Measurements from ENCODE around the gene PLA2G4B. TPM values are rescaled to one million over a fixed set of nuclear protein-coding genes. Genes with fewer than 3 reads are reported as not detected.

PLA2G4B gene
- total RNA-seq, 1 experiment from 2014 or later: 2.2 TPM

DNA sequence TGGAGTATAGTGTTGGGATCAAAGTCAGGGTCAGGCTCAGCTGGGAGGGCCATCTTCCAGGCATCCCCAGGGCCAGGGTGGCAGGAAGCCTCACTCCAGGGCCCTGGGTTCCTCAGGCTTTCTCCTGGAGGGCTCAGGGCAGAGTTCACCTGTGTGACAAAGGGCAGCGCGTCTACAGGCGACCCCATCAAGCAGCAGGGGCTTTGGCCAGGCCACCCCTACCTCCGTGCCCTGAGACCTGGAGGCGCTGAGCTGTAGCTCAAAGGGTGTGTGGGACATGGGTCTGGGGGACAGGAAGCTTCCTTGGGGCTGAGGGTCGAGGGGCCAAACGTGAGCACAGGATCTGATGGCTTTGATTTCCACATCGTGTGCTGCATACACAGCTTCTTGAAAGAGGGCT, 42.4 kb downstream of the PLA2G4B start:
- no peaks in the 10 kb centered on the region for H3K4me1 ChIP-seq (replicated peaks)
- H3K4me3 ChIP-seq: no peak overlapping the region
- no peaks in the 10 kb centered on the region for H3K36me3 ChIP-seq
- no peak for DNase-seq (ENCODE audit: low read depth in 1 of 2, low spot score in 2 of 2)
- H3K27me3 ChIP-seq (replicated peaks): no peaks in the 10 kb centered on the region
- H3K27ac ChIP-seq: no peak overlapping the region
- H3K9me3 ChIP-seq (replicated peaks): no peaks in the 10 kb centered on the region

DNA sequence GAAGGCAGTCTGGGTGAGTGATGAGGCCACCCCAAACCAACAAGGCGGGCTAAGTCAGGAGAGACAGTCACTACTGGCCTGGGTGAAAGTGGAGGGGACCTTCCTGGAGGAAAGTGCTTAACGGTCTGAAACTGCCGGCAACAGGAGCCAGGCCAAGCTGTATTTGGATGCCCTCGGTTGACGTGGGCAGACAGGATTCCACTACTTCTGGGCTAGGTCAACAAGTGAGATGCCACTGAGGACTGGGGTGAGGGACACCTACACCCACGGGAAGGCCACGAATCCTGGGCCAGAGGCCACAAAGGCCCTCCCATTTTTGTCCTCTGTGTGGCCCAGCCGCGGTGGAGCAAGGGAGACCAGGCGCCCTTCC, 42.9 kb downstream of the PLA2G4B start:
- H3K4me3 ChIP-seq: no peak overlapping the region
- H3K4me1 ChIP-seq (replicated peaks): no peaks in the 10 kb centered on the region
- H3K9me3 ChIP-seq (replicated peaks): no peaks in the 10 kb centered on the region
- no peak for DNase-seq (ENCODE audit: low read depth in 1 of 2, low spot score in 2 of 2)
- no peaks in the 10 kb centered on the region for H3K27me3 ChIP-seq (replicated peaks)
- H3K36me3 ChIP-seq: no peaks in the 10 kb centered on the region
- H3K27ac ChIP-seq: no peak overlapping the region

DNA sequence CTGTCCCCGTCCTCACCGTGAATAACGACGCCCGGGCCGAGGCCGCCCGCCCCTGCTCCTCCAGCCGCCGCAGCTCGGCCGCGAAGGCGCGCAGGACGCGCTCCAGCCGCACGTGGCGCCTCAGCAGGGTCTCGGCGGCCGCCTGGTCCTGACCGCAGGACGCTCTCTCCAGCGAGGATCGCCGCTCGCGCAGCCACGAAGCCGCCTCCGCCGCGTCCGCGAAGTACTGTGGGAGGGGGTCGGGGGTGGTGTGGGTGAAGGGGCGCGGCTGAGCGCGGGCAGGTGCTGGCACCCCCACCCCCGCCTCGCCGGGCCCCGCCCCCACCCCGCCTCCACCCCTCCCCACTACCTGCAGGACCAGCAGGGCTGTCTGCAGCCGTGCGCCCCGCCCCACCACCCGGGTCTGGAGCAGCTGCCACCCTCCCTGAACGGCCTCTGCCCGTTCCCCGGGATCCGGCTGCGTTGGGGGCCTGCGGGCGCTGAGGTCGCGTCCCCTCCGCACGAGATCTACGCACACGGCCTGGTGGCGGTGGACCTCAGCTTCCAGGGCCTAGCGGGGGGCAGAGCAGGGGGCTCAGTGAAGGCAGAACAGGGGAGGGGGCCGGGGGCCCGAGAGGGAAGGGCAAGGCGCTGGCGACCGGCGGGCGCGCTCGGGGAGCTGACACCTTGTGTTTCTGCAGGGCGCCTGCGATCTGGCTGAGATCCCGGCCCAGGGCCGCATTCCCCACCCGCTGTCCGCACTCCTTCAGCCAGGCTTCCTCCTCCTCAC, 43.5 kb downstream of the PLA2G4B start:
- H3K27ac ChIP-seq: no peak overlapping the region
- H3K36me3 ChIP-seq: no peaks in the 10 kb centered on the region
- no peaks in the 10 kb centered on the region for H3K27me3 ChIP-seq (replicated peaks)
- H3K4me3 ChIP-seq: no peak overlapping the region
- H3K9me3 ChIP-seq (replicated peaks): no peaks in the 10 kb centered on the region
- DNase-seq (ENCODE audit: low read depth in 1 of 2, low spot score in 2 of 2): no peak
- no peaks in the 10 kb centered on the region for H3K4me1 ChIP-seq (replicated peaks)

DNA sequence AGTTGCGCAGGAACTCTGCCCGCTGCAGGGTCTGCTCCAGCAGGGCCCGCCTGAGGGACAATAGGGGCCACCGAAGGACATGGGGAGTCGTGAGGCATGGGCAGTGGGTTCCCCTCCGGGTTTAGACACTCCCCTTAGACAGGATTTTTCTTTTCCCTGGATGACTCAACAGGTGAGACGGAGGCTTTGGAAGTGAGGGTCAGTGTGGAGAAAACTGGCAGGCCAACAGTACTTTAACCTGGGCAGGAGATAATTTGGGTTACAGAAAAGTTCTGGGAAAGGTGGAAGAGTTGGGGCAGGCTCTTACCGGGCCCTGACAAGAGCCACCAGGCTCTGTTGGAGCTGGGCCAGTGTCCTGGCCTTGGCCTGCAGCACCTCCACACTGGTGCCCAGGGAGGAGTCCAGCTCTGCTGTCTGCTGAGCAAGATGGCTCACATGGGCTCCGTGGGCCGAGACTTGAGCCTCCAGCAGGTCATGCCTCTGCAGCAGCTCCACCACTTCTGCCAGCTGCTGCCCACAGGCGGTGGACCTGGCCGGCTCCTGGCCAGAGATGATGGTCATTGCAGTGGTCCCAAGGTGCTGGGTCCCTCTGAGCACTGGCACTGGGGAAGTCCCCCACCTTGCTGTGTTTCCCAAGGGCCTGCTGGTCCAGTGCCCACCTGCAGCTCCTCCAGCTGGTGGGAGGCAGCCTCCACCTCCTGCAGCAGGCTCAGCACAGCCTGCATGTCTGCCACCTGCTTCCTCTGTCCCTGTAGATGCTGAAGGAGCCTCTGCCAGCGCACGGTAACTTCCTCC, 44.2 kb downstream of the PLA2G4B start:
- DNase-seq (ENCODE audit: low read depth in 1 of 2, low spot score in 2 of 2): no peak
- Histone ChIP-seq H3K27ac (no peak overlapping the region), H3K4me3 (no peak overlapping the region), H3K9me3 (replicated peaks) (no peaks in the 10 kb centered on the region), H3K4me1 (replicated peaks) (no peaks in the 10 kb centered on the region), H3K36me3 (no peaks in the 10 kb centered on the region), H3K27me3 (replicated peaks) (no peaks in the 10 kb centered on the region)

DNA sequence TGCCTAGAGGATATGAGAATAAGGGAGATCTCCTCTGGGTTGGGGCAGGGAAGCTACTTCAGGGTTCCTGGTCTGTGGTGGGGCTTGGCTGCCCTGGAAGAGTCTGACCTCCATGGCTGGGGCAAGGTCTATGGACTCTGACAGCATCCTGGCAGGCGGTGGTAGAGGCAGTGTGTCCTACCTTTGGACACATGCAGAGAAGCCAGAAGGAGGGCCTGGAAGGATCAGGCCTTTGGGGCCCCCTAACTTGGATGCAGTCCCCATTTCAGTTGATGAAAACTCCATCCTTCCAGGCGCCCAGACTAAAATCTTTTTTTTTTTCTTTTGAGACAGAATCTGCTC, 44.8 kb downstream of the PLA2G4B start:
- Histone ChIP-seq H3K4me3 (no peak overlapping the region), H3K36me3 (no peaks in the 10 kb centered on the region), H3K27ac (no peak overlapping the region), H3K27me3 (replicated peaks) (no peaks in the 10 kb centered on the region), H3K9me3 (replicated peaks) (no peaks in the 10 kb centered on the region), H3K4me1 (replicated peaks) (no peaks in the 10 kb centered on the region)
- DNase-seq (ENCODE audit: low read depth in 1 of 2, low spot score in 2 of 2): no peak

DNA sequence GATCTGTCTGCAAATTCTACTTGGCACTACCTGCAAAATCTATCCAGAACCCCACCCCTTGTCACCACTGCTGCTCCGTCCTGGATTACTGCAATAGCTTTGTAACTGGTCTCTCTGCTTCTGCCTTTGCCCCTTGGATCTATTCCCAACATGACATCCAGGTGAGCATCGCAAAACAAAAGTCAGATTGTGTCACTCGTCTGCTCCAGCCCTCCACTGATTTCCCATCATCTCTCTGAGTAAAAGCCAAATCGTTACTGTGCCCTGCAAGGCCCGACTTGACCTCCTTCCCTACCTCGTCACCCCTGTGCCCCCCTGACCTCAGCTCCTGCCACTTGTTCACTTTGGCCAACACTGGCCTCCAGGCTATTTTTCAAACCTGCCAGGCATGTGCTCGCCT, 45.8 kb downstream of the PLA2G4B start:
- Histone ChIP-seq H3K27me3 (replicated peaks) (no peaks in the 10 kb centered on the region), H3K36me3 (no peaks in the 10 kb centered on the region), H3K4me3 (no peak overlapping the region), H3K4me1 (replicated peaks) (no peaks in the 10 kb centered on the region), H3K27ac (no peak overlapping the region), H3K9me3 (replicated peaks) (no peaks in the 10 kb centered on the region)
- DNase-seq (ENCODE audit: low read depth in 1 of 2, low spot score in 2 of 2): no peak

DNA sequence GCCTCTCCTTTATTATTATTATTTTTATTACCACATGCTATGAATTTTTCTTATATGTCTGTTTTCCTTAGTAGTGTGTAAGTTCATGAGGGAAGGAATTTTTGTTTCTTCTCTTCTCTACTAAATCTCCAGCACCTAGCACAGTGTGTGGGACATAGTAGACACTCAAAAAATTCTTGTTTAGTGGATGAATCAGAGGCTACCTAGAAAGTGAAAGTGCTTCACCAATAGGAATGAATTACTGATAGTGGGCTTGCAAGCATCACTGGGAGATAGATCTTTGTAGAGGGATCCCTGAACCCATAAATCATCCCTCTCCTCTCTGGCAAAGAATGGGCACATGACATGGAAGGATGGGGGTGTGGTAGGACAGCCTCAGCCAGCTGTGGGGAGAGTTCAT, 46.7 kb downstream of the PLA2G4B start:
- Histone ChIP-seq H3K27me3 (replicated peaks) (no peaks in the 10 kb centered on the region), H3K4me1 (replicated peaks) (no peaks in the 10 kb centered on the region), H3K4me3 (no peak overlapping the region), H3K9me3 (replicated peaks) (no peaks in the 10 kb centered on the region), H3K36me3 (no peaks in the 10 kb centered on the region), H3K27ac (no peak overlapping the region)
- no peak for DNase-seq (ENCODE audit: low read depth in 1 of 2, low spot score in 2 of 2)

DNA sequence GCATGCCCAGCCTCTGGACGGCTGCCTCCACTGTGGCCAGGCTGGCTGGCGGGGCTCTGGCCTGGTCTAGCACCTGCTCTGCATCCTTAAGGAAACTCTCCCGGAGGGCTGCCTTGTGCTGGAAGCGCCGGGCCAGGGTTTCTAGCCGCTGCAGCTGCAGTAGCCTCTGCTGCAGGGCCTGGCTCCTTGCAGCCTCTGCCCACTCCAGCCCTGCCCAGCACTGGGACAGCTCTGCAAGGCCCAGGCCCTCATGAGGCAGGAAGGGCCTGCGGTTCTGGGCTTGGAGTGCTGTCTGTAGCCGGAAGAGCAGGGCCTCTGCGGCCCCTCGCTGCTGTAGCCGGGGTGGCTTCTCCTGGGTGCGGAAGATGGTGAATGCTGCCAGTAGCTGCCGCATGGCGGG, 47.2 kb downstream of the PLA2G4B start:
- Histone ChIP-seq H3K27ac (no peak overlapping the region), H3K9me3 (replicated peaks) (no peaks in the 10 kb centered on the region), H3K4me1 (replicated peaks) (no peaks in the 10 kb centered on the region), H3K36me3 (no peaks in the 10 kb centered on the region), H3K27me3 (replicated peaks) (no peaks in the 10 kb centered on the region), H3K4me3 (no peak overlapping the region)
- DNase-seq (ENCODE audit: low read depth in 1 of 2, low spot score in 2 of 2): no peak

DNA sequence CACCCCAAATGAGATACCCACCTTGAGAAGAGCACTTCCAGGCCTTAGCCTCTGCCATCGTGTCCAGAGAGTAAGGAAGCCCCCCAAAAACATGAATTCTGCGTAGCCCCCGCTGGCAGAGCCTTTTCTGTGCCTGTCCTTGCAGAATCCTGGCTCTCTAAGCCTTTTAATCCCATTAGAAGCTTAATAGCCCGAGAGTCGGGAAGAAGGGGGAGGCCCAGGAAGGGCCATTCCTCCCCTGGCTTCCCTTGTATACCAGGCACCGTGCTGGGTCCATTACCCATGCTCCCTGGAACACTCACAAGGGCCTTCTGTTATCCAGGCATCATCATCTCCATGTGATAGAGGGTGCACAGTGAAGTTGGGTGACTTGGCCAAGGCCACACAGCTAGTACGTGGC, 48.1 kb downstream of the PLA2G4B start:
- no peak overlapping the region for H3K4me3 ChIP-seq
- DNase-seq (ENCODE audit: low read depth in 1 of 2, low spot score in 2 of 2): no peak
- no peaks in the 10 kb centered on the region for H3K27me3 ChIP-seq (replicated peaks)
- H3K4me1 ChIP-seq (replicated peaks): no peaks in the 10 kb centered on the region
- H3K36me3 ChIP-seq: no peaks in the 10 kb centered on the region
- no peaks in the 10 kb centered on the region for H3K9me3 ChIP-seq (replicated peaks)
- H3K27ac ChIP-seq: no peak overlapping the region

DNA sequence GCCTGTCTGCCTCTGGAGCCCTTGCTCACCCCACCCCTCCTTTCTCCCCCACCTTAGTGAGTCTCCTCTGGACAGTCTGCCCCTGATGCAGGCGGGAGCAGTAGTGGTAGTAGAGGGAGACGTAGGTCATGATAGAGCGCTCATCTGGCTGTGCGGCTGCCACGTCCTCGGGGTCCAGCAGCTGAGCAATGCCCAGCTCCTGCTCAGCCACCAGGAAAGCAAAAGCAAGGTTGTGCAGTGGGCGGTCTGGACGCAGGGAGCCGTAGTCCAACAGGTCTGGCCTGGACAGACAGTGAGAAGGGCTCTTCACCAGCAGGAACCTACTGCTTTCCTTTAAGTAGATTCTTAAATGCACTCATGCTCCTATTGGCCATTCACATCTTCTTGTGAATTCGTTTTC, 48.5 kb downstream of the PLA2G4B start:
- no peak overlapping the region for H3K4me3 ChIP-seq
- no peak for DNase-seq (ENCODE audit: low read depth in 1 of 2, low spot score in 2 of 2)
- no peaks in the 10 kb centered on the region for H3K4me1 ChIP-seq (replicated peaks)
- no peaks in the 10 kb centered on the region for H3K27me3 ChIP-seq (replicated peaks)
- no peaks in the 10 kb centered on the region for H3K36me3 ChIP-seq
- no peaks in the 10 kb centered on the region for H3K9me3 ChIP-seq (replicated peaks)
- H3K27ac ChIP-seq: no peak overlapping the region

DNA sequence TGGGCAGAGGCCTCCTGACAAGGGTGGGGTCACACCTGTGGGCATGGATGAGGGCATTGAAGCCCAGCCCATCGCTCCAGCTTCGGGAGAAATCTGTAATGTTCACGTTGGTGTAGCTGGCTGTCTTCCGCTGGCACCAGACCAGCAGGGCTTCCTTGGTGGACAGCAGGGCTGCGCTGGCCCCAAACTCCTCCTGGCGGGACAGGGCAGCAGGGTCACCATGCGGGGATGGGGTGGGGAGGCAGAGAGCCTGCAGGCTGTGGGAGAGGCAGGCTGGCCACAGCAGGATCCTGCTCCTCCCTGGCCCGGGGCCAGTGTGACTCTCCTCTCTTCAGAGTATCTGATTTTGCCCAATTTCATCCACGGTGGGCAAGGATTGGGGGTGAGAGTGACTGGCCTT, 49.2 kb downstream of the PLA2G4B start:
- Histone ChIP-seq H3K4me3 (no peak overlapping the region), H3K27me3 (replicated peaks) (no peaks in the 10 kb centered on the region), H3K4me1 (replicated peaks) (no peaks in the 10 kb centered on the region), H3K27ac (no peak overlapping the region), H3K36me3 (no peaks in the 10 kb centered on the region), H3K9me3 (replicated peaks) (no peaks in the 10 kb centered on the region)
- DNase-seq (ENCODE audit: low read depth in 1 of 2, low spot score in 2 of 2): no peak

DNA sequence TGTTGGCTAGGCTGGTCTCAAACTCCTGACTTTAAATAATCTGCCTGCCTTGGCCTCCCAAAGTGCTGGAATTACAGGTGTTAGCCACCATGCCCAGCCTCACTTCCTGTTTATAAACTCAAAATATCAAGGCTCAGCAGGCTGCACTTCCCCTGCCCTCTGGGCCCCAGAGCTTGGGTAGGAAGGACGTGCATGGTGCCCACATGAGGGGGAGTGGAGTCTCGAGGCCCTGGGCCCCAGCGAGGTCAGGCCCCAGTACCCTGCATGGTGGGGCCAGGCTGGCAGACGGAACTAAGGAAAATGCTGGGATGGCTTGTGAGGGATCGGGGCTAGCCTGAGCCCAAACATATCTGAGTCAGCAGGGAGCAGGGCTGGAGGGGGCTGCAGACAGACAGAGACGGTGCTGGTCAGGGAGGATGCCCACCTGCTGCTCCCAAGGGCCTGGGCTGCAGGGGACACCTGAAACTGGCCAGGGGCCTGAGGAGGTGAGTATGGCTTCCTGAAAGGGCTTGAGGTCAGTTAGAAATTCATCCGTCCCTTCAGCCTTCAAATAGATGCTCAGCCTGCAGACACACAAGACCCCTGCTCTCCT, 50.1 kb downstream of the PLA2G4B start:
- Histone ChIP-seq H3K36me3 (no peaks in the 10 kb centered on the region), H3K4me1 (replicated peaks) (no peaks in the 10 kb centered on the region), H3K27ac (no peak overlapping the region), H3K4me3 (no peak overlapping the region), H3K9me3 (replicated peaks) (no peaks in the 10 kb centered on the region), H3K27me3 (replicated peaks) (no peaks in the 10 kb centered on the region)
- no peak for DNase-seq (ENCODE audit: low read depth in 1 of 2, low spot score in 2 of 2)

DNA sequence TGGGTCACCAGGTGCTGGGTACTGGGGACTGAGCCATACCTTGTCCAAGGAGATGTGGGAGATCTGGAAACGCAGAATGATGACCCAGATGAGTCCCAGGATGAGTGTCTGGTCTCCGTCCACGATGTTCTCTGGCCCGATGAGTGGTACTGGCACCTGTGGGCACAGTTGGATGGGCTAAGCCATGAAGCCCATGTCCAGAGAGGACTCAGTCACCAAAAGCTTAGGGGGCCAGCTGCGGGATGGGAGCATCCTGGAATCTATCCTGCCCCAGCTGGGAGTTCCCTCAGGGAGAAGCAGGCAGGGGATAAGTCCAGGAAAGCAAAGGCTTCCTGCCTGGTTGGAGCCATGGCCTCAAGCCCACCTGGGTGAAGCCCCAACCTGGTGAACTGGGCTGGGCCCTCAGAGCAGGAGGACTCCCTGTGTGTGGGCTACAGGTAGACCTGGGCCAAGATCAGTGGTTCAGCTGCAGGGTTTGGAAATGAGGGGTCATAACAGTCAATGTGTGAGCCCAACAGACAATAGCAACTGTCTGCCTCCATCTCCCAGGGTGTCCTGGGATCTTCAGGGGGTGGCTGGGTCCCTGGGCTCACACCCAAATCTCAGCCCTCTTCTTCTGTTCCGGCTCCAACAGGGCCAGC, 51.5 kb downstream of the PLA2G4B start:
- Histone ChIP-seq H3K36me3 (no peaks in the 10 kb centered on the region), H3K27me3 (replicated peaks) (no peaks in the 10 kb centered on the region), H3K9me3 (replicated peaks) (no peaks in the 10 kb centered on the region), H3K4me1 (replicated peaks) (peaks cover 14% of the 10 kb centered on the region), H3K4me3 (no peak overlapping the region), H3K27ac (no peak overlapping the region)
- DNase-seq (ENCODE audit: low read depth in 1 of 2, low spot score in 2 of 2): no peak

DNA sequence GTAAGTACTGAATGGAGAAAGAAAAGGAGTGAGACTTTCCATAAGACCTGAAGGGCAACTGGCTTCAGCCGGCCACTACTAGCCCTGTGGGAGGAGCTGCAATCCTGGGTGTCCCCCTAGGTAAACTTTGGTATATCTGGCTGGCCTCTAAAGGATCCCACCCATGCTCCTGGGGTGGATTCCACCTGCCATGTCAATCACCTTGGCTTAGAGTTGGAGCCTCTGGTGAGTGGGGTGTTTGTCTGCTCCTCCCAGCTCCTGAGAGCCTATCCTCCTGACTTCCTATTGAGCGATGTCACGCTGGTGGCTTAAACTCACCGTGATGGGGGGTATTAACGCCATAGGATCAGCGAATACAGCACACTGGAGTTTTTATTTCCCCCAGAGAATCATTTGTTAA, 52.6 kb downstream of the PLA2G4B start:
- H3K27ac ChIP-seq: no peak overlapping the region
- no peak overlapping the region for H3K4me3 ChIP-seq
- no peaks in the 10 kb centered on the region for H3K27me3 ChIP-seq (replicated peaks)
- no peaks in the 10 kb centered on the region for H3K9me3 ChIP-seq (replicated peaks)
- H3K4me1 ChIP-seq (replicated peaks): peaks cover 15% of the 10 kb centered on the region
- no peak for DNase-seq (ENCODE audit: low read depth in 1 of 2, low spot score in 2 of 2)
- no peaks in the 10 kb centered on the region for H3K36me3 ChIP-seq

Measured in SJSA1 (cell line).